Panc1 (cell line): Measurements from ENCODE around the gene NXPH4. TPM values are rescaled to one million over a fixed set of nuclear protein-coding genes. Genes with fewer than 3 reads are reported as not detected.

Experiments used
- ATAC-seq: fragments of 200-7000 bp; cut with Tn5 transposase; 2 replicates; pipeline ENCODE4 v1.9.1; 2020; ENCODE audit warnings: mild to moderate bottlenecking, moderate library complexity
- BruUV-seq: library from RNA; stranded (reverse); fragments of 400-500 nt; replicated peaks from 2 replicates; lab custom pipeline; 2021; lab: Mats Ljungman, UMichigan
- CTCF ChIA-PET: fragments of 300-600 bp; sonication (Branson Sonifier 250); formaldehyde crosslinking; loops from one replicate; lab custom pipeline; 2022; ENCODE audit warnings: antibody characterized with exemption; lab: Charles Lee
- POLR2A ChIA-PET: fragments of 300-600 bp; sonication (Branson Sonifier 250); formaldehyde crosslinking; loops from one replicate; lab custom pipeline; 2022; ENCODE audit warnings: antibody characterized with exemption; lab: Charles Lee
- DNase-seq: peaks from one replicate; pipeline ENCODE4 v3.0.0-alpha.2; 2010; ENCODE audit warnings: low read depth, low spot score
- H3K27ac ChIP-seq: 2 replicates; pipeline ENCODE4 v1.5.1; 2011; ENCODE audit warnings: mild to moderate bottlenecking, low read length, inconsistent platforms
- H3K27me3 ChIP-seq: fragments of 200-500 bp; sonication (Bioruptor generic); 2 replicates; pipeline ENCODE4 v1.6.0; 2014; ENCODE audit warnings: low read length, inconsistent platforms; ENCODE audit not compliant: control insufficient read depth, insufficient read depth
- H3K36me3 ChIP-seq: fragments of 200-500 bp; sonication (Bioruptor generic); 2 replicates; pipeline ENCODE4 v1.5.1; 2014; ENCODE audit warnings: inconsistent platforms, mild to moderate bottlenecking, low read length, moderate library complexity; ENCODE audit not compliant: control insufficient read depth, insufficient read depth
- H3K4me1 ChIP-seq: 2 replicates; pipeline ENCODE4 v1.5.1; 2011; ENCODE audit warnings: inconsistent platforms, mild to moderate bottlenecking, low read length, moderate library complexity; ENCODE audit not compliant: control insufficient read depth, insufficient read depth
- H3K4me3 ChIP-seq, 2 experiments: 2 replicates each; pipeline ENCODE4 v1.5.1; 2011 to 2012; ENCODE audit warnings: low read depth in 2 of 2, low read length in 2 of 2, mild to moderate bottlenecking in 2 of 2, inconsistent platforms in 1 of 2, moderate library complexity in 1 of 2
- H3K9me3 ChIP-seq: fragments of 200-500 bp; sonication (Bioruptor generic); 2 replicates; pipeline ENCODE4 v1.5.1; 2014; ENCODE audit warnings: low read depth, mild to moderate bottlenecking, inconsistent platforms, low read length, moderate library complexity; ENCODE audit not compliant: control insufficient read depth, insufficient read depth
- POLR2AphosphoS5 ChIP-seq: IDR thresholded peaks from 2 replicates; pipeline ENCODE4 v1.6.1; 2012; ENCODE audit warnings: mild to moderate bottlenecking, low read depth, low read length, moderate library complexity
- SIN3A ChIP-seq: IDR thresholded peaks from 2 replicates; pipeline ENCODE4 v1.6.1; 2012; ENCODE audit warnings: low read depth, mild to moderate bottlenecking, low read length, moderate library complexity, borderline replicate concordance; ENCODE audit not compliant: insufficient read depth
- TCF7L2 ChIP-seq: IDR thresholded peaks from 2 replicates; pipeline ENCODE4 v1.6.1; 2011; ENCODE audit warnings: mild to moderate bottlenecking, low read depth, low read length, inconsistent platforms
- in situ Hi-C: cut with HindIII; loops from 2 replicates; pipeline ENCODE4 v1.10.0; 2016; ENCODE audit warnings: low sequenced_read_pairs, low pct_unique_long_range_greater_than_20kb
- intact Hi-C: fragments of 100-400 bp; cut with micrococcal nuclease; formaldehyde crosslinking; loops from one replicate; pipeline ENCODE4 v1.10.0; 2022; ENCODE audit not compliant: unreplicated experiment
- total RNA-seq: library from RNA; stranded (reverse); gene quantifications from one replicate; pipeline ENCODE4 v1.2.1, GENCODE V29; 2021; ENCODE audit not compliant: unreplicated experiment
- TF ChIP-seq, protein P1 (sequence below): fragments of 450-650 bp; IDR thresholded peaks from 2 replicates; pipeline ENCODE4 v1.5.1; 2017; ENCODE audit warnings: mild to moderate bottlenecking
- TF ChIP-seq, protein P2 (sequence below), 2 experiments: IDR thresholded peaks; 2 replicates each; pipeline ENCODE4 v1.6.1; 2011 to 2012; ENCODE audit warnings: low read depth in 2 of 2, control low read depth in 1 of 2, low read length in 1 of 2, mild to moderate bottlenecking in 1 of 2, moderate library complexity in 1 of 2; ENCODE audit not compliant: insufficient read depth in 1 of 2

The NXPH4 gene
- total RNA-seq, 1 experiment from 2014 or later = 2.1 TPM

DNA sequence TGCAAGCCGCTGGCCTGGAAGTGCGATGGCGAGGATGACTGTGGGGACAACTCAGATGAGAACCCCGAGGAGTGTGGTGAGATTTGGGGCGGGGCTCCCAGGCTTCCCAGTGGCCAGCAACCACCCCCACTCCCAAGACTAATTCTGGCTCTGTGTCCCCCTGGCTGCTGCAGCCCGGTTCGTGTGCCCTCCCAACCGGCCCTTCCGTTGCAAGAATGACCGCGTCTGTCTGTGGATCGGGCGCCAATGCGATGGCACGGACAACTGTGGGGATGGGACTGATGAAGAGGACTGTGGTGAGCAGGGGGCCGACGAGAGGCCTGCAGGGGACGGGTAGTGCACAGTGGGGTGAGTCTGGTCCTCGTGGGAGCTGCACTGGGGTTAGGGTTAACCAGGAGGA, 12.1 kb upstream of the NXPH4 start:
- H3K36me3 ChIP-seq = no peaks in the 10 kb centered on the region
- no peak for ATAC-seq

DNA sequence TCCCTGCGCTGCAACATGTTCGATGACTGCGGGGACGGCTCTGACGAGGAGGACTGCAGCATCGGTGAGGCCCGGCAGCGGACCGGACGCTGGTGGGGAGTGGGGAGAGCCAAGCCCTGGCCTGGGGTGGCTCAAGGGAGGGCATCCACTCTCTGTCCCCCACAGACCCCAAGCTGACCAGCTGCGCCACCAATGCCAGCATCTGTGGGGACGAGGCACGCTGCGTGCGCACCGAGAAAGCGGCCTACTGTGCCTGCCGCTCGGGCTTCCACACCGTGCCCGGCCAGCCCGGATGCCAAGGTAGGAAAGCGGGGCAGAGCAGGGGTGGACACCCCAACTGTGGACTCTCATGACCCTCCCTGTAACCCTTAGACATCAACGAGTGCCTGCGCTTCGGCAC, 11.4 kb upstream of the NXPH4 start:
- ChIA-PET CTCF (no interaction called here), POLR2A (no interaction called here)
- Histone ChIP-seq H3K9me3 (no peaks in the 10 kb centered on the region), H3K27ac (no peak overlapping the region), H3K36me3 (no peaks in the 10 kb centered on the region), H3K27me3 (no peaks in the 10 kb centered on the region), H3K4me1 (no peaks in the 10 kb centered on the region), H3K4me3 (no peak overlapping the region)
- ATAC-seq (no peak), DNase-seq (no peak)
- in situ Hi-C loops = no loop called here
- no TSS peak for BruUV-seq
- no peak for TF ChIP-seq SIN3A
- no peak for TF ChIP-seq POLR2AphosphoS5
- TF ChIP-seq, protein P1, sequence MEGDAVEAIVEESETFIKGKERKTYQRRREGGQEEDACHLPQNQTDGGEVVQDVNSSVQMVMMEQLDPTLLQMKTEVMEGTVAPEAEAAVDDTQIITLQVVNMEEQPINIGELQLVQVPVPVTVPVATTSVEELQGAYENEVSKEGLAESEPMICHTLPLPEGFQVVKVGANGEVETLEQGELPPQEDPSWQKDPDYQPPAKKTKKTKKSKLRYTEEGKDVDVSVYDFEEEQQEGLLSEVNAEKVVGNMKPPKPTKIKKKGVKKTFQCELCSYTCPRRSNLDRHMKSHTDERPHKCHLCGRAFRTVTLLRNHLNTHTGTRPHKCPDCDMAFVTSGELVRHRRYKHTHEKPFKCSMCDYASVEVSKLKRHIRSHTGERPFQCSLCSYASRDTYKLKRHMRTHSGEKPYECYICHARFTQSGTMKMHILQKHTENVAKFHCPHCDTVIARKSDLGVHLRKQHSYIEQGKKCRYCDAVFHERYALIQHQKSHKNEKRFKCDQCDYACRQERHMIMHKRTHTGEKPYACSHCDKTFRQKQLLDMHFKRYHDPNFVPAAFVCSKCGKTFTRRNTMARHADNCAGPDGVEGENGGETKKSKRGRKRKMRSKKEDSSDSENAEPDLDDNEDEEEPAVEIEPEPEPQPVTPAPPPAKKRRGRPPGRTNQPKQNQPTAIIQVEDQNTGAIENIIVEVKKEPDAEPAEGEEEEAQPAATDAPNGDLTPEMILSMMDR = no peak
- no peak for TF ChIP-seq TCF7L2
- TF ChIP-seq, protein P2, sequence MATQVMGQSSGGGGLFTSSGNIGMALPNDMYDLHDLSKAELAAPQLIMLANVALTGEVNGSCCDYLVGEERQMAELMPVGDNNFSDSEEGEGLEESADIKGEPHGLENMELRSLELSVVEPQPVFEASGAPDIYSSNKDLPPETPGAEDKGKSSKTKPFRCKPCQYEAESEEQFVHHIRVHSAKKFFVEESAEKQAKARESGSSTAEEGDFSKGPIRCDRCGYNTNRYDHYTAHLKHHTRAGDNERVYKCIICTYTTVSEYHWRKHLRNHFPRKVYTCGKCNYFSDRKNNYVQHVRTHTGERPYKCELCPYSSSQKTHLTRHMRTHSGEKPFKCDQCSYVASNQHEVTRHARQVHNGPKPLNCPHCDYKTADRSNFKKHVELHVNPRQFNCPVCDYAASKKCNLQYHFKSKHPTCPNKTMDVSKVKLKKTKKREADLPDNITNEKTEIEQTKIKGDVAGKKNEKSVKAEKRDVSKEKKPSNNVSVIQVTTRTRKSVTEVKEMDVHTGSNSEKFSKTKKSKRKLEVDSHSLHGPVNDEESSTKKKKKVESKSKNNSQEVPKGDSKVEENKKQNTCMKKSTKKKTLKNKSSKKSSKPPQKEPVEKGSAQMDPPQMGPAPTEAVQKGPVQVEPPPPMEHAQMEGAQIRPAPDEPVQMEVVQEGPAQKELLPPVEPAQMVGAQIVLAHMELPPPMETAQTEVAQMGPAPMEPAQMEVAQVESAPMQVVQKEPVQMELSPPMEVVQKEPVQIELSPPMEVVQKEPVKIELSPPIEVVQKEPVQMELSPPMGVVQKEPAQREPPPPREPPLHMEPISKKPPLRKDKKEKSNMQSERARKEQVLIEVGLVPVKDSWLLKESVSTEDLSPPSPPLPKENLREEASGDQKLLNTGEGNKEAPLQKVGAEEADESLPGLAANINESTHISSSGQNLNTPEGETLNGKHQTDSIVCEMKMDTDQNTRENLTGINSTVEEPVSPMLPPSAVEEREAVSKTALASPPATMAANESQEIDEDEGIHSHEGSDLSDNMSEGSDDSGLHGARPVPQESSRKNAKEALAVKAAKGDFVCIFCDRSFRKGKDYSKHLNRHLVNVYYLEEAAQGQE (IDR thresholded peaks at IDR 0.05; ENCODE audit: insufficient read depth in 1 of 2, low read depth in 2 of 2, low read length in 1 of 2) = no peak
- intact Hi-C loops = no loop called here

More for the DNA sequence above, 12.1 kb upstream of the NXPH4 start:
- Histone ChIP-seq H3K4me3 (no peak overlapping the region), H3K4me1 (no peaks in the 10 kb centered on the region), H3K9me3 (no peaks in the 10 kb centered on the region), H3K27me3 (no peaks in the 10 kb centered on the region), H3K27ac (no peak overlapping the region)
- in situ Hi-C loops (no loop called here), intact Hi-C loops (no loop called here)
- ChIA-PET POLR2A (no interaction called here), CTCF (no interaction called here)
- DNase-seq = no peak
- TF ChIP-seq POLR2AphosphoS5 (no peak), TCF7L2 (no peak), SIN3A (no peak)
- TF ChIP-seq, protein P2 (IDR thresholded peaks at IDR 0.05; ENCODE audit: insufficient read depth in 1 of 2, low read depth in 2 of 2, low read length in 1 of 2) = no peak
- TF ChIP-seq, protein P1 = no peak
- no TSS peak for BruUV-seq
